GM23338 (cell line): Measurements from ENCODE around the gene BTBD9. TPM values are rescaled to one million over a fixed set of nuclear protein-coding genes. Genes with fewer than 3 reads are reported as not detected.
A peak's percentile ranks its signal among the peaks of the same experiment; 100 is the strongest.

ENCODE experiments used
- ATAC-seq: fragments of 200-7000 bp; cut with Tn5 transposase; 3 replicates; pipeline ENCODE4 v1.9.1; 2020
- DNase-seq: peaks from one replicate; pipeline ENCODE4 v3.0.0-alpha.2; 2015; ENCODE audit warnings: low spot score
- H2AFZ ChIP-seq: fragments of 200-600 bp; sonication (generic); 2 replicates; pipeline ENCODE4 v1.8.0; 2016; ENCODE audit warnings: antibody characterized with exemption, mild to moderate bottlenecking, moderate library complexity
- H3F3A ChIP-seq: fragments of 200-600 bp; sonication (generic); replicated peaks from 2 replicates; pipeline ENCODE4 v1.8.0; 2017; ENCODE audit warnings: antibody characterized with exemption, mixed run types, low read depth
- H3K27ac ChIP-seq: fragments of 200-600 bp; sonication (generic); 2 replicates; pipeline ENCODE4 v1.6.1; 2016; ENCODE audit warnings: low read depth
- H3K27me3 ChIP-seq: fragments of 200-600 bp; sonication (generic); 2 replicates; pipeline ENCODE4 v1.8.0; 2016; ENCODE audit warnings: mild to moderate bottlenecking, mixed run types, moderate library complexity; ENCODE audit not compliant: insufficient read depth
- H3K36me3 ChIP-seq: fragments of 200-600 bp; sonication (generic); 2 replicates; pipeline ENCODE4 v1.8.0; 2016; ENCODE audit warnings: mild to moderate bottlenecking; ENCODE audit not compliant: insufficient read depth
- H3K4me1 ChIP-seq: fragments of 200-600 bp; sonication (generic); 2 replicates; pipeline ENCODE4 v1.8.0; 2016; ENCODE audit warnings: mild to moderate bottlenecking, moderate library complexity; ENCODE audit not compliant: insufficient read depth
- H3K4me2 ChIP-seq: fragments of 200-600 bp; sonication (generic); 2 replicates; pipeline ENCODE4 v1.7.1; 2017; ENCODE audit warnings: mixed run types
- H3K4me3 ChIP-seq: fragments of 200-600 bp; sonication (generic); 2 replicates; pipeline ENCODE4 v1.6.1; 2016; ENCODE audit warnings: mixed run types
- H3K79me2 ChIP-seq: fragments of 200-600 bp; sonication (generic); replicated peaks from 2 replicates; pipeline ENCODE4 v1.8.0; 2017; ENCODE audit warnings: mild to moderate bottlenecking; ENCODE audit not compliant: insufficient read depth
- H3K9me2 ChIP-seq: fragments of 200-600 bp; sonication (generic); 2 replicates; pipeline ENCODE4 v1.8.0; 2017; ENCODE audit not compliant: insufficient read depth
- H4K20me1 ChIP-seq: fragments of 200-600 bp; sonication (generic); replicated peaks from 2 replicates; pipeline ENCODE4 v1.8.0; 2017; ENCODE audit warnings: mild to moderate bottlenecking; ENCODE audit not compliant: insufficient read depth
- H3K27ac Mint-ChIP-seq: 2 replicates; pipeline ENCODE4 v1.8.0; 2020; ENCODE audit warnings: inconsistent platforms, mild to moderate bottlenecking, moderate library complexity, mixed read lengths
- H3K27me3 Mint-ChIP-seq: 3 replicates; pipeline ENCODE4 v1.8.0; 2022; ENCODE audit warnings: low read depth, mild to moderate bottlenecking, moderate library complexity, mixed read lengths, inconsistent platforms; ENCODE audit not compliant: insufficient read depth, poor library complexity
- H3K36me3 Mint-ChIP-seq: 3 replicates; pipeline ENCODE4 v1.8.0; 2021; ENCODE audit warnings: low read depth, mild to moderate bottlenecking, inconsistent platforms, moderate library complexity, mixed read lengths
- H3K4me1 Mint-ChIP-seq: 3 replicates; pipeline ENCODE4 v1.8.0; 2020; ENCODE audit warnings: mild to moderate bottlenecking, inconsistent platforms, mixed read lengths
- H3K4me3 Mint-ChIP-seq: 3 replicates; pipeline ENCODE4 v1.8.0; 2021; ENCODE audit warnings: moderate library complexity, mild to moderate bottlenecking, inconsistent platforms, mixed read lengths
- H3K9me3 Mint-ChIP-seq: 3 replicates; pipeline ENCODE4 v1.8.0; 2020; ENCODE audit warnings: moderate library complexity, mild to moderate bottlenecking, inconsistent platforms, mixed read lengths
- CREB1 ChIP-seq: fragments of 250-450 bp; sonication (Bioruptor Pico); IDR thresholded peaks from 2 replicates; pipeline ENCODE4 v1.5.0; 2020; ENCODE audit warnings: low read depth, mild to moderate bottlenecking, moderate library complexity
- EZH2phosphoT487 ChIP-seq: fragments of 200-600 bp; sonication (generic); IDR thresholded peaks from one replicate; pipeline ENCODE4 v1.8.1; 2018; ENCODE audit warnings: antibody characterized with exemption; ENCODE audit not compliant: unreplicated experiment
- JUNB ChIP-seq: IDR thresholded peaks from one replicate; pipeline ENCODE4 v1.6.1; 2016; ENCODE audit warnings: antibody characterized with exemption; ENCODE audit not compliant: unreplicated experiment
- POLR2AphosphoS5 ChIP-seq: IDR thresholded peaks from 2 replicates; pipeline ENCODE4 v1.6.1; 2016; ENCODE audit warnings: antibody characterized with exemption, low read depth
- ZNF114 ChIP-seq: fragments of 250-450 bp; sonication (Bioruptor Pico); IDR thresholded peaks from 2 replicates; pipeline ENCODE4 v1.5.0; 2020; ENCODE audit warnings: mild to moderate bottlenecking, moderate library complexity
- polyA plus RNA-seq: library from polyadenylated mRNA; unstranded; fragments of >200 nt; fragmentation: Nextera tagmentation; extraction: Ambion mirVana; gene quantifications from 2 replicates; pipeline ENCODE4 v1.2.1, GENCODE V29; 2016
- total RNA-seq: library from RNA; depleted of rRNA; stranded (reverse); fragments of >200 nt; shearing (Covaris generic); gene quantifications from 2 replicates; pipeline ENCODE4 v1.2.3, GENCODE V29; 2014
- TF ChIP-seq, protein P1 (sequence below): IDR thresholded peaks from 2 replicates; pipeline ENCODE4 v1.6.1; 2016; ENCODE audit warnings: antibody characterized with exemption
- TF ChIP-seq, protein P2 (sequence below): IDR thresholded peaks from one replicate; pipeline ENCODE4 v1.6.1; 2018; ENCODE audit warnings: antibody characterized with exemption; ENCODE audit not compliant: unreplicated experiment
- TF ChIP-seq, protein P3 (sequence below), 2 experiments: fragments of 200-600 bp in 1 of 2; sonication (generic) in 1 of 2; conservative IDR thresholded peaks; 2 replicates each; pipeline versions ENCODE4 v1.5.1 to v1.6.1; 2016 to 2017; ENCODE audit warnings: antibody characterized with exemption in 2 of 2, low read depth in 2 of 2, mild to moderate bottlenecking in 2 of 2, moderate library complexity in 1 of 2

Gene BTBD9
- total and polyA plus RNA-seq, 2 experiments from 2014 or later: 4.2 to 5.3 TPM

DNA sequence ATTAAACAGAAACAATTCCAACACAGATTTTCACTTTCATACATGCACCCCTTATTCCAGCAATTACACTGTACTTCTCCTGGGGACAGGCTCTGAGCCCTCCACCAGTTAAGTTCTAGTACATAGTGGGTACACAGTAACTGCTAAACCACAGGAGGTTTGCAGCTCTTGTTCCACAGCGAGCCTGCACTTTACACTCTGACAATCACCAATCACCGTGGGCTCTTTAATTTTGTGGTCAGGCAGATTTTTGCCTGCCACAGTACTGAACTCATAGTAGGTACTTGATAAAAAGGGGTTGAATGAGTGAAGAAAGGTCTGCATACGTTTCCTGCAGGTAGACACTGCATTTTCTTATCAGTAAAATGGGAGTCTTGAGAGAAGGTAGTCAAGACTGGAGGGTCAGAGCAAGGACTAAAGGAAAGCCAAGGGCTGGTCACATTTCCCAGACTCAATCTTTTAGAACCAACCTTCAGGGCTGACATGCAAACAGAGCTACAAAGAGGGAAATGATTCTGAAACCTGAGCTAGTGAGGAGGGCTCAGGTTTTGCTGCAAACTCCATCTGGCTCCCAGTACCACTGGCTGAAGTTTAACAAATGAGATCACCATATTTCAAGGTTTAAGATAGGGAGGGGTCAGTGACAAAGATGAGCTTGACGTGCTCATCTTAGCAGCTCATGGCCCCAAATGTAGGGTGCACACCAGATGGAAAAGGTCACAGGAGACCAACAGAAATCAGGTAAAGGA lies 404.6 kb downstream of the BTBD9 start:
- TF ChIP-seq JUNB: no peak
- TF ChIP-seq POLR2AphosphoS5: no peak
- no peak for TF ChIP-seq CREB1
- TF ChIP-seq, protein P1, sequence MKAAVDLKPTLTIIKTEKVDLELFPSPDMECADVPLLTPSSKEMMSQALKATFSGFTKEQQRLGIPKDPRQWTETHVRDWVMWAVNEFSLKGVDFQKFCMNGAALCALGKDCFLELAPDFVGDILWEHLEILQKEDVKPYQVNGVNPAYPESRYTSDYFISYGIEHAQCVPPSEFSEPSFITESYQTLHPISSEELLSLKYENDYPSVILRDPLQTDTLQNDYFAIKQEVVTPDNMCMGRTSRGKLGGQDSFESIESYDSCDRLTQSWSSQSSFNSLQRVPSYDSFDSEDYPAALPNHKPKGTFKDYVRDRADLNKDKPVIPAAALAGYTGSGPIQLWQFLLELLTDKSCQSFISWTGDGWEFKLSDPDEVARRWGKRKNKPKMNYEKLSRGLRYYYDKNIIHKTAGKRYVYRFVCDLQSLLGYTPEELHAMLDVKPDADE: no peak
- TF ChIP-seq, protein P2, sequence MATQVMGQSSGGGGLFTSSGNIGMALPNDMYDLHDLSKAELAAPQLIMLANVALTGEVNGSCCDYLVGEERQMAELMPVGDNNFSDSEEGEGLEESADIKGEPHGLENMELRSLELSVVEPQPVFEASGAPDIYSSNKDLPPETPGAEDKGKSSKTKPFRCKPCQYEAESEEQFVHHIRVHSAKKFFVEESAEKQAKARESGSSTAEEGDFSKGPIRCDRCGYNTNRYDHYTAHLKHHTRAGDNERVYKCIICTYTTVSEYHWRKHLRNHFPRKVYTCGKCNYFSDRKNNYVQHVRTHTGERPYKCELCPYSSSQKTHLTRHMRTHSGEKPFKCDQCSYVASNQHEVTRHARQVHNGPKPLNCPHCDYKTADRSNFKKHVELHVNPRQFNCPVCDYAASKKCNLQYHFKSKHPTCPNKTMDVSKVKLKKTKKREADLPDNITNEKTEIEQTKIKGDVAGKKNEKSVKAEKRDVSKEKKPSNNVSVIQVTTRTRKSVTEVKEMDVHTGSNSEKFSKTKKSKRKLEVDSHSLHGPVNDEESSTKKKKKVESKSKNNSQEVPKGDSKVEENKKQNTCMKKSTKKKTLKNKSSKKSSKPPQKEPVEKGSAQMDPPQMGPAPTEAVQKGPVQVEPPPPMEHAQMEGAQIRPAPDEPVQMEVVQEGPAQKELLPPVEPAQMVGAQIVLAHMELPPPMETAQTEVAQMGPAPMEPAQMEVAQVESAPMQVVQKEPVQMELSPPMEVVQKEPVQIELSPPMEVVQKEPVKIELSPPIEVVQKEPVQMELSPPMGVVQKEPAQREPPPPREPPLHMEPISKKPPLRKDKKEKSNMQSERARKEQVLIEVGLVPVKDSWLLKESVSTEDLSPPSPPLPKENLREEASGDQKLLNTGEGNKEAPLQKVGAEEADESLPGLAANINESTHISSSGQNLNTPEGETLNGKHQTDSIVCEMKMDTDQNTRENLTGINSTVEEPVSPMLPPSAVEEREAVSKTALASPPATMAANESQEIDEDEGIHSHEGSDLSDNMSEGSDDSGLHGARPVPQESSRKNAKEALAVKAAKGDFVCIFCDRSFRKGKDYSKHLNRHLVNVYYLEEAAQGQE: no peak
- H3K9me3 Mint-ChIP-seq: no peaks in the 10 kb centered on the region
- ATAC-seq (peak; percentile 62), DNase-seq (no peak)
- H3K4me2 ChIP-seq: peak overlapping the region; percentile 8
- H3K4me1 Mint-ChIP-seq: peaks cover 52% of the 10 kb centered on the region
- peak overlapping the region; percentile 36; the same call in 1 of the 2 replicates for H3K27ac Mint-ChIP-seq
- H3K4me1 ChIP-seq: peaks cover 44% of the 10 kb centered on the region
- H3K4me3 ChIP-seq: no peak overlapping the region
- H3K36me3 ChIP-seq: no peaks in the 10 kb centered on the region
- H3K27me3 ChIP-seq: no peaks in the 10 kb centered on the region
- no peaks in the 10 kb centered on the region for H3K27me3 Mint-ChIP-seq
- no peak overlapping the region for H2AFZ ChIP-seq
- no peaks in the 10 kb centered on the region for H3F3A ChIP-seq
- H4K20me1 ChIP-seq: no peaks in the 10 kb centered on the region; the same call in 1 of the 2 replicates
- H3K9me2 ChIP-seq: no peaks in the 10 kb centered on the region
- H3K79me2 ChIP-seq: no peaks in the 10 kb centered on the region
- no peak overlapping the region for H3K4me3 Mint-ChIP-seq
- peak overlapping the region; percentile 46; the same call in 1 of the 2 replicates for H3K27ac ChIP-seq
- H3K36me3 Mint-ChIP-seq: no peaks in the 10 kb centered on the region

DNA sequence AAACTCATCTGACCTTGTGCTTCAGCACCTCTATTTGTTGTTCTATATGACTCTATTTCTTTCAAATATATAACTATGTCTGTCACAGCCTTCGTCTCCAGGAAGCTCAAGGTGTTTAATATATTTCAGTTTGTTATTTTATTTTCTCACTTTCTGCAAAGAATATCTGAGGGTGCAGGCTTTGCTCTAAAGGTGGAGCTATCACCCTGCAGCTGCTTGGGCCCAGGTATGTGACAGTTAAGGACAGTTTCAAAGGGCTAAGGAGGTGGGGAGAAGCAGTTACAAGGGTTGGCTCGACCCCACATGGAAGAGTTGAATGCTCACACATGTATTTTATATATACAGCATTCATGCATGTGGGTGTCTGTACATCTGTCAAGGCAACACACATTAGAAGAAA lies 405.6 kb downstream of the BTBD9 start:
- Mint-ChIP-seq H3K27ac (no peak overlapping the region), H3K4me1 (peaks cover 50% of the 10 kb centered on the region), H3K4me3 (no peak overlapping the region), H3K27me3 (no peaks in the 10 kb centered on the region), H3K9me3 (no peaks in the 10 kb centered on the region), H3K36me3 (no peaks in the 10 kb centered on the region)
- Histone ChIP-seq H3K27ac (no peak overlapping the region), H3K4me3 (no peak overlapping the region), H3K4me1 (peaks cover 38% of the 10 kb centered on the region), H3F3A (no peaks in the 10 kb centered on the region), H3K27me3 (no peaks in the 10 kb centered on the region), H3K9me2 (no peaks in the 10 kb centered on the region), H4K20me1 (no peaks in the 10 kb centered on the region; the same call in 1 of the 2 replicates), H3K79me2 (no peaks in the 10 kb centered on the region), H3K4me2 (peak overlapping the region; percentile 24; the same call in 1 of the 2 replicates), H2AFZ (no peak overlapping the region), H3K36me3 (no peaks in the 10 kb centered on the region)
- ATAC-seq (peak; percentile 69), DNase-seq (peak; percentile 38)
- TF ChIP-seq ZNF114 (CRISPR knock-in tag): no peak
- TF ChIP-seq CREB1: no peak
- TF ChIP-seq, protein P3, sequence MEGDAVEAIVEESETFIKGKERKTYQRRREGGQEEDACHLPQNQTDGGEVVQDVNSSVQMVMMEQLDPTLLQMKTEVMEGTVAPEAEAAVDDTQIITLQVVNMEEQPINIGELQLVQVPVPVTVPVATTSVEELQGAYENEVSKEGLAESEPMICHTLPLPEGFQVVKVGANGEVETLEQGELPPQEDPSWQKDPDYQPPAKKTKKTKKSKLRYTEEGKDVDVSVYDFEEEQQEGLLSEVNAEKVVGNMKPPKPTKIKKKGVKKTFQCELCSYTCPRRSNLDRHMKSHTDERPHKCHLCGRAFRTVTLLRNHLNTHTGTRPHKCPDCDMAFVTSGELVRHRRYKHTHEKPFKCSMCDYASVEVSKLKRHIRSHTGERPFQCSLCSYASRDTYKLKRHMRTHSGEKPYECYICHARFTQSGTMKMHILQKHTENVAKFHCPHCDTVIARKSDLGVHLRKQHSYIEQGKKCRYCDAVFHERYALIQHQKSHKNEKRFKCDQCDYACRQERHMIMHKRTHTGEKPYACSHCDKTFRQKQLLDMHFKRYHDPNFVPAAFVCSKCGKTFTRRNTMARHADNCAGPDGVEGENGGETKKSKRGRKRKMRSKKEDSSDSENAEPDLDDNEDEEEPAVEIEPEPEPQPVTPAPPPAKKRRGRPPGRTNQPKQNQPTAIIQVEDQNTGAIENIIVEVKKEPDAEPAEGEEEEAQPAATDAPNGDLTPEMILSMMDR (conservative IDR thresholded peaks at IDR 0.05; ENCODE audit: low read depth in 2 of 2): peak; percentile 39 to 64; a peak in 3 of 4 replicates
- no peak for TF ChIP-seq EZH2phosphoT487
